Activated CD8-positive, alpha-beta T cell treated with anti-CD3 and anti-CD28 coated beads for 36 hours (primary cell): ENCODE data around the gene RANBP1. TPM values are rescaled to one million over a fixed set of nuclear protein-coding genes. Genes with fewer than 3 reads are reported as not detected.
A peak's percentile ranks its signal among the peaks of the same experiment; 100 is the strongest.

Experiments used
- ATAC-seq: fragments of 200-7000 bp; cut with Tn5 transposase; one replicate; pipeline ENCODE4 v1.10.0; 2021; ENCODE audit warnings: mild to moderate bottlenecking, moderate library complexity
- CTCF ChIA-PET: fragments of 350-600 bp; sonication (Branson Sonifier 250); formaldehyde crosslinking; loops from one replicate; lab custom pipeline; 2021; ENCODE audit warnings: antibody characterized with exemption; lab: Charles Lee
- POLR2A ChIA-PET: fragments of 350-600 bp; sonication (Branson Sonifier 250); formaldehyde crosslinking; loops from one replicate; lab custom pipeline; 2021; ENCODE audit warnings: antibody characterized with exemption; lab: Charles Lee
- DNase-seq: peaks from one replicate; pipeline ENCODE4 v3.0.0-alpha.2; 2020
- H3K27ac Mint-ChIP-seq: one replicate; pipeline ENCODE4 v1.8.0; 2021; ENCODE audit warnings: mild to moderate bottlenecking, mixed read lengths
- H3K27me3 Mint-ChIP-seq: one replicate; pipeline ENCODE4 v1.8.0; 2021; ENCODE audit warnings: mixed read lengths
- H3K36me3 Mint-ChIP-seq: one replicate; pipeline ENCODE4 v1.8.0; 2021; ENCODE audit warnings: low read depth, mixed read lengths
- H3K4me1 Mint-ChIP-seq: one replicate; pipeline ENCODE4 v1.8.0; 2021; ENCODE audit warnings: low read depth, mixed read lengths
- H3K4me3 Mint-ChIP-seq: one replicate; pipeline ENCODE4 v1.8.0; 2021; ENCODE audit warnings: mild to moderate bottlenecking, moderate library complexity, mixed read lengths
- H3K9me3 Mint-ChIP-seq: one replicate; pipeline ENCODE4 v1.8.0; 2021; ENCODE audit warnings: mixed read lengths
- CTCF ChIP-seq: fragments of 200-600 bp; IDR thresholded peaks from one replicate; pipeline ENCODE4 v1.8.0; 2022; ENCODE audit warnings: antibody characterized with exemption, mild to moderate bottlenecking
- intact Hi-C: fragments of 100-400 bp; cut with micrococcal nuclease; formaldehyde crosslinking; loops from one replicate; pipeline ENCODE4 v1.10.0; 2022
- total RNA-seq, 2 experiments: library from RNA; stranded (reverse); gene quantifications; one replicate each; pipeline ENCODE4 v1.2.3, GENCODE V29; 2021

RANBP1 gene
- total RNA-seq, 2 experiments from 2014 or later: 411 to 412 TPM

DNA sequence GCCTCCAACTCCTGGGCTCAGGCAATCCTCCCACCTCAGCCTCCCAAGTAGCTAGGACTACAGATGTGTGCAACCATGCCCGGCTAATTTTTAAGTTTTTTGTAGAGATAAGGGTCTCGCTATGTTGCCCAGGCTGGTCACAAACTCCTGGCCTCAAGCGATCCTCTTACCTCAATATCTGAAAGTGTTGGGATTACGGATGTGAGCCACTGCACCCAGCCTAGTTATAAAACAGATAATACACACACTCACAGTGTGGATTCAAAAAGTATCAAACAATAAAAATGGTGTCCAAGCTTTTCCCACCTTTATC is 35.3 kb downstream of the RANBP1 start:
- ATAC-seq (no peak), DNase-seq (no peak)
- POLR2A ChIA-PET: interaction anchor here (1.0 kb wide), 1 partner anchor 34 kb away, joined by 3 read pairs; no protein-coding TSS in a partner anchor
- intact Hi-C loops: no loop called here
- no peak for TF ChIP-seq CTCF
- no peak overlapping the region for H3K27ac Mint-ChIP-seq
- peaks cover 5% of the 10 kb centered on the region for H3K4me1 Mint-ChIP-seq
- H3K9me3 Mint-ChIP-seq: no peaks in the 10 kb centered on the region
- no peak overlapping the region for H3K4me3 Mint-ChIP-seq
- H3K36me3 Mint-ChIP-seq: no peaks in the 10 kb centered on the region
- no peaks in the 10 kb centered on the region for H3K27me3 Mint-ChIP-seq
- CTCF ChIA-PET: no interaction called here

- ChIA-PET POLR2A (interaction anchor here (1.0 kb wide), 1 partner anchor 35 kb away, joined by 3 read pairs; no protein-coding TSS in a partner anchor), CTCF (interaction anchor here (0.8 kb wide), 1 partner anchor 143 kb away, joined by 3 read pairs; no protein-coding TSS in a partner anchor)
- intact Hi-C loops: no loop called here
Measured at GRCh38 chr22:20152464-20152890, 36.6 kb downstream of the RANBP1 start.

GRCh38 chr22:20153945-20154344 is 38.0 kb downstream of the RANBP1 start:
- H3K9me3 Mint-ChIP-seq: no peaks in the 10 kb centered on the region
- H3K4me3 Mint-ChIP-seq: no peak overlapping the region
- POLR2A ChIA-PET: interaction anchor here (0.6 kb wide), 2 partner anchors 24 to 1186 kb away, joined by 3 read pairs; no protein-coding TSS in a partner anchor
- H3K4me1 Mint-ChIP-seq: no peaks in the 10 kb centered on the region
- CTCF ChIA-PET: interaction anchor here (0.9 to 1.2 kb wide), 3 partner anchors 104 to 132 kb away, joined by 3 to 4 read pairs (median 3); no protein-coding TSS in a partner anchor
- no peak for DNase-seq
- H3K27me3 Mint-ChIP-seq: no peaks in the 10 kb centered on the region
- no peak for TF ChIP-seq CTCF
- ATAC-seq: no peak
- H3K27ac Mint-ChIP-seq: no peak overlapping the region
- intact Hi-C loops: no loop called here
- no peaks in the 10 kb centered on the region for H3K36me3 Mint-ChIP-seq

More at GRCh38 chr22:20152464-20152890, 36.6 kb downstream of the RANBP1 start:
- ATAC-seq: no peak
- Mint-ChIP-seq H3K27ac (no peak overlapping the region), H3K4me3 (no peak overlapping the region), H3K4me1 (no peaks in the 10 kb centered on the region), H3K9me3 (no peaks in the 10 kb centered on the region), H3K27me3 (no peaks in the 10 kb centered on the region), H3K36me3 (no peaks in the 10 kb centered on the region)
- no peak for DNase-seq
- TF ChIP-seq CTCF: no peak

DNA sequence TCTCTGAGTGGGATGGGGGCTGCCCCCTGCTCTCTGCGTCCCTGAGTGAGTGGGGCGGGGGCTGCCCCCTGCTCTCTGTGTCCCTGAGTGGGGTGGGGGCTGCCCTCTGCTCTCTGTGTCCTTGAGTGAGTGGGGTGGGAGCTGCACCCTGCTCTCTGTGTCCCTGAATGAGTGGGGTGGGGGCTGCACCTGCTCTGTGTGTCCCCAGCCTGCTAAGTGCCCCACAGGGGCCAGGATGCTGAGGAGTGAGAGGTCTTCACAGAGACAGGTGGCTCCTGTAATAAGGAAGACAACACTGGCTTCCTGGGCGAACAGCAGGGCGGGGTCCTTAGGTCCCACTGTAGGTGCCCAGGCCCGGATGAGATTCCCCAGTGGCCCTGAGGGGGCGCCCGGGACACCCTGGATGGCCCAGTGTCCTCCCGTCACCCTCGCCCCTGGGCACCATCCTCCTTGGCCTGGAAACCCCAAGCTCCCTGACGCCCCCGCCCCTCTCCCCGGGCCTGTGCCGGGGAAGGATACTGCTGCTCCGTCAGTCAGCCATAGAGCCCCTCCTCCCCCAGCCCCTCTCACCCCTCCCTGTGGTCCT is 38.8 kb downstream of the RANBP1 start:
- no peak for DNase-seq
- CTCF ChIA-PET: interaction anchor here (1.2 kb wide), 1 partner anchor 132 kb away, joined by 3 read pairs; no protein-coding TSS in a partner anchor
- no peak for TF ChIP-seq CTCF
- POLR2A ChIA-PET: interaction anchor here (0.6 kb wide), 1 partner anchor 1187 kb away, joined by 3 read pairs; no protein-coding TSS in a partner anchor
- H3K4me1 Mint-ChIP-seq: no peaks in the 10 kb centered on the region
- intact Hi-C loops: loop anchor here (5.0 kb wide), 1 partner anchor 113 kb away; the partner anchor contains the start of gene RTN4R
- no peaks in the 10 kb centered on the region for H3K9me3 Mint-ChIP-seq
- no peak overlapping the region for H3K27ac Mint-ChIP-seq
- ATAC-seq: no peak
- no peak overlapping the region for H3K4me3 Mint-ChIP-seq
- H3K36me3 Mint-ChIP-seq: no peaks in the 10 kb centered on the region
- no peaks in the 10 kb centered on the region for H3K27me3 Mint-ChIP-seq

DNA sequence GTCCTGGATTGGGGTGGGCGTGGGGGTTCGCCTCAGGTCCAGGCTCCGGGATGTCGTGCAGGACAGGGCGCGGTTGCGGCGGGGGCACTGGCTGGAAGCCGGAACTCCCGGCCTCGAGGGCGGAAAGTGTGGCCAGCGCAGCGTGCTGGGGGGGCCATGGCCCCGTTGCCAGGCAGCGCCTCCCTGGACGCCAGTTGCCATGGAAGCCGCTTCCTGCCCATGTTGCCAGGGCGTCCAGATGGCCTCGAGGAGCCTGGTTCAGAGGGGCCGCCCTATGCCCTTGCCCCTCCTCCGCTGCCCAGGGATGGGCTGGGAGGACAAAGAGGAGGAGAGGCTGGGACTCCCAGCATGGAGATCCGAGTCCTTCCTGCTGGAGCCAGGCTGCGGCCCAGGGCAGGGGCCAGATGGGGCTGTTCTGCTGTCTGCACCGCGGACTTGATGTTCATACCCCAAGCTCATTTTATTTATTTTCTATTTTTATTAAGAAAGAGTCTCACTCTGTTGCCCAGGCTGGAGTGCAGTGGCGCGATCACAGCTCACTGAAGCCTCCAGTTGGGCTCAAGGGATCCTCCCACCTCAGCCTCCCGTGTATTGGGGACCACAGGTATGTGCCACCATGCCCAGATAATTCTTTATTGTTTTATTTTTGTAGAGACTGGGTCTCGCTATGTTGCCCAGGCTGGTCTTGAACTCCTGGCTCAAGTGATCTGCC is 39.6 kb downstream of the RANBP1 start:
- Mint-ChIP-seq H3K4me1 (no peaks in the 10 kb centered on the region), H3K36me3 (no peaks in the 10 kb centered on the region), H3K9me3 (no peaks in the 10 kb centered on the region), H3K27ac (no peak overlapping the region), H3K27me3 (no peaks in the 10 kb centered on the region), H3K4me3 (no peak overlapping the region)
- no peak for DNase-seq
- peak; percentile 28 for ATAC-seq
- ChIA-PET CTCF (interaction anchor here (1.0 to 3.0 kb wide), 2 partner anchors 83 to 103 kb away, joined by 3 to 26 read pairs; no protein-coding TSS in a partner anchor), POLR2A (no interaction called here)
- TF ChIP-seq CTCF: no peak
- intact Hi-C loops: loop anchor here (2.0 to 5.0 kb wide), 2 partner anchors 112 to 129 kb away; partner anchors contain the start of gene RTN4R
